HepG2 (cell line): Measurements from ENCODE around the gene FAM234B.

ENCODE experiments used
- ARHGAP35 ChIP-seq: sonication (generic); formaldehyde crosslinking; IDR thresholded peaks from 2 replicates; pipeline ENCODE4 v1.9.0; 2022; ENCODE audit warnings: mild to moderate bottlenecking, inconsistent platforms, moderate library complexity, missing genetic modification reagents, borderline replicate concordance
- ARID3A ChIP-seq: IDR thresholded peaks from 2 replicates; pipeline ENCODE4 v1.6.1; 2012; ENCODE audit warnings: low read depth, low read length, improper control_type of control experiment
- ATF2 ChIP-seq: sonication (generic); formaldehyde crosslinking; IDR thresholded peaks from 2 replicates; pipeline ENCODE4 v1.4.0; 2020; ENCODE audit warnings: missing genetic modification reagents
- CHD4 ChIP-seq: fragments of 200-600 bp; sonication (generic); IDR thresholded peaks from 2 replicates; pipeline ENCODE4 v1.7.0; 2017; ENCODE audit warnings: mild to moderate bottlenecking, low read length, borderline replicate concordance
- CTCF ChIP-seq: sonication (generic); formaldehyde crosslinking; IDR thresholded peaks from 2 replicates; pipeline ENCODE4 v1.5.0; 2020; ENCODE audit warnings: mild to moderate bottlenecking, missing genetic modification reagents, moderate library complexity
- HDAC6 ChIP-seq: fragments of 200-600 bp; sonication (generic); IDR thresholded peaks from 2 replicates; pipeline ENCODE4 v1.7.0; 2017; ENCODE audit warnings: mild to moderate bottlenecking, antibody characterized with exemption, low read length, low read depth
- MAZ ChIP-seq, 2 experiments: sonication (generic) in 1 of 2; formaldehyde crosslinking in 1 of 2; IDR thresholded peaks; 2 replicates each; pipeline versions ENCODE4 v1.5.0 to v1.6.1; 2012 to 2020; ENCODE audit warnings: low read depth in 2 of 2, mild to moderate bottlenecking in 2 of 2, borderline replicate concordance in 1 of 2, improper control_type of control experiment in 1 of 2, low read length in 1 of 2, missing genetic modification reagents in 1 of 2, moderate library complexity in 1 of 2
- SRF ChIP-seq: IDR thresholded peaks from 2 replicates; pipeline ENCODE4 v1.6.1; 2011; ENCODE audit warnings: mild to moderate bottlenecking, low read depth, low read length, moderate library complexity
- ZNF740 ChIP-seq: sonication (generic); formaldehyde crosslinking; IDR thresholded peaks from 2 replicates; pipeline ENCODE4 v1.4.0; 2020; ENCODE audit warnings: missing genetic modification reagents

GRCh38 chr12:13084898-13085640, 40.9 kb downstream of the FAM234B start:
- no peak for TF ChIP-seq ZNF740 (CRISPR knock-in tag)
- no peak for TF ChIP-seq MAZ (IDR thresholded peaks at IDR 0.05; ENCODE audit: borderline replicate concordance, low read depth, low read length)
- no peak for TF ChIP-seq MAZ (CRISPR knock-in tag; IDR thresholded peaks at IDR 0.05; ENCODE audit: low read depth)
- TF ChIP-seq SRF: no peak
- TF ChIP-seq CTCF (CRISPR knock-in tag): no peak
- no peak for TF ChIP-seq ARHGAP35 (CRISPR knock-in tag)
- no peak for TF ChIP-seq ARID3A
- TF ChIP-seq HDAC6: no peak
- TF ChIP-seq CHD4: no peak
- no peak for TF ChIP-seq ATF2 (CRISPR knock-in tag)
